ENCODE results near the gene WHRN. TPM values are rescaled to one million over a fixed set of nuclear protein-coding genes. Genes with fewer than 3 reads are reported as not detected.

The WHRN gene
- total RNA-seq, 1 donor from 2014 or later: 6.9 TPM

- Mint-ChIP-seq H3K27ac (ENCODE audit: unreplicated experiment) (no peak overlapping the region), H3K27me3 (ENCODE audit: low read depth) (no peaks in the 10 kb centered on the region), H3K4me3 (ENCODE audit: unreplicated experiment) (no peak overlapping the region), H3K4me1 (ENCODE audit: low read depth) (peaks cover 17% of the 10 kb centered on the region), H3K9me3 (ENCODE audit: low read depth) (peaks cover 6% of the 10 kb centered on the region), H3K36me3 (ENCODE audit: low read depth) (peaks cover 4% of the 10 kb centered on the region)
- DNase-seq (ENCODE audit: low spot score): no peak
- no peak for TF ChIP-seq CTCF (IDR thresholded peaks at IDR 0.05)
Observed at GRCh38 chr9:114449236-114449635, 56.0 kb downstream of the WHRN start.

GRCh38 chr9:114448706-114449105, 56.6 kb downstream of the WHRN start:
- peaks cover 2% of the 10 kb centered on the region for H3K9me3 Mint-ChIP-seq (ENCODE audit: low read depth)
- H3K27ac Mint-ChIP-seq (ENCODE audit: unreplicated experiment): no peak overlapping the region
- H3K4me3 Mint-ChIP-seq (ENCODE audit: unreplicated experiment): no peak overlapping the region
- no peaks in the 10 kb centered on the region for H3K27me3 Mint-ChIP-seq (ENCODE audit: low read depth)
- DNase-seq (ENCODE audit: low spot score): no peak
- peaks cover 17% of the 10 kb centered on the region for H3K4me1 Mint-ChIP-seq (ENCODE audit: low read depth)
- TF ChIP-seq CTCF (IDR thresholded peaks at IDR 0.05): no peak
- peaks cover 1% of the 10 kb centered on the region for H3K36me3 Mint-ChIP-seq (ENCODE audit: low read depth)

GRCh38 chr9:114446672-114447450, 58.4 kb downstream of the WHRN start:
- Mint-ChIP-seq H3K27me3 (ENCODE audit: low read depth) (no peaks in the 10 kb centered on the region), H3K4me3 (ENCODE audit: unreplicated experiment) (no peak overlapping the region)
- no peak for DNase-seq (ENCODE audit: low spot score)

GRCh38 chr9:114446036-114446435, 59.2 kb downstream of the WHRN start:
- no peaks in the 10 kb centered on the region for H3K9me3 Mint-ChIP-seq (ENCODE audit: low read depth)
- no peak for TF ChIP-seq CTCF (IDR thresholded peaks at IDR 0.05)
- H3K27ac Mint-ChIP-seq (ENCODE audit: unreplicated experiment): no peak overlapping the region

More at GRCh38 chr9:114446672-114447450, 58.4 kb downstream of the WHRN start:
- Mint-ChIP-seq H3K27ac (ENCODE audit: unreplicated experiment) (no peak overlapping the region), H3K4me1 (ENCODE audit: low read depth) (peaks cover 17% of the 10 kb centered on the region), H3K9me3 (ENCODE audit: low read depth) (no peaks in the 10 kb centered on the region), H3K36me3 (ENCODE audit: low read depth) (no peaks in the 10 kb centered on the region)
- TF ChIP-seq CTCF (IDR thresholded peaks at IDR 0.05): no peak

GRCh38 chr9:114445616-114446015, 59.7 kb downstream of the WHRN start:
- DNase-seq (ENCODE audit: low spot score): no peak
- Mint-ChIP-seq H3K27ac (ENCODE audit: unreplicated experiment) (no peak overlapping the region), H3K9me3 (ENCODE audit: low read depth) (no peaks in the 10 kb centered on the region), H3K27me3 (ENCODE audit: low read depth) (no peaks in the 10 kb centered on the region), H3K4me1 (ENCODE audit: low read depth) (peaks cover 17% of the 10 kb centered on the region), H3K36me3 (ENCODE audit: low read depth) (no peaks in the 10 kb centered on the region), H3K4me3 (ENCODE audit: unreplicated experiment) (no peak overlapping the region)
- TF ChIP-seq CTCF (IDR thresholded peaks at IDR 0.05): no peak

More at GRCh38 chr9:114446036-114446435, 59.2 kb downstream of the WHRN start:
- no peak for DNase-seq (ENCODE audit: low spot score)
- Mint-ChIP-seq H3K36me3 (ENCODE audit: low read depth) (no peaks in the 10 kb centered on the region), H3K27me3 (ENCODE audit: low read depth) (no peaks in the 10 kb centered on the region), H3K4me1 (ENCODE audit: low read depth) (peaks cover 17% of the 10 kb centered on the region), H3K4me3 (ENCODE audit: unreplicated experiment) (no peak overlapping the region)
